ENCODE data around the gene RHOBTB1.
"Not testable (repeated sequence)": the region's sequence is repeated elsewhere in the genome, so short reads cannot be mapped to it uniquely, and the experiment has no call there.

Gene RHOBTB1, protein sequence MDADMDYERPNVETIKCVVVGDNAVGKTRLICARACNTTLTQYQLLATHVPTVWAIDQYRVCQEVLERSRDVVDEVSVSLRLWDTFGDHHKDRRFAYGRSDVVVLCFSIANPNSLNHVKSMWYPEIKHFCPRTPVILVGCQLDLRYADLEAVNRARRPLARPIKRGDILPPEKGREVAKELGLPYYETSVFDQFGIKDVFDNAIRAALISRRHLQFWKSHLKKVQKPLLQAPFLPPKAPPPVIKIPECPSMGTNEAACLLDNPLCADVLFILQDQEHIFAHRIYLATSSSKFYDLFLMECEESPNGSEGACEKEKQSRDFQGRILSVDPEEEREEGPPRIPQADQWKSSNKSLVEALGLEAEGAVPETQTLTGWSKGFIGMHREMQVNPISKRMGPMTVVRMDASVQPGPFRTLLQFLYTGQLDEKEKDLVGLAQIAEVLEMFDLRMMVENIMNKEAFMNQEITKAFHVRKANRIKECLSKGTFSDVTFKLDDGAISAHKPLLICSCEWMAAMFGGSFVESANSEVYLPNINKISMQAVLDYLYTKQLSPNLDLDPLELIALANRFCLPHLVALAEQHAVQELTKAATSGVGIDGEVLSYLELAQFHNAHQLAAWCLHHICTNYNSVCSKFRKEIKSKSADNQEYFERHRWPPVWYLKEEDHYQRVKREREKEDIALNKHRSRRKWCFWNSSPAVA

DNA sequence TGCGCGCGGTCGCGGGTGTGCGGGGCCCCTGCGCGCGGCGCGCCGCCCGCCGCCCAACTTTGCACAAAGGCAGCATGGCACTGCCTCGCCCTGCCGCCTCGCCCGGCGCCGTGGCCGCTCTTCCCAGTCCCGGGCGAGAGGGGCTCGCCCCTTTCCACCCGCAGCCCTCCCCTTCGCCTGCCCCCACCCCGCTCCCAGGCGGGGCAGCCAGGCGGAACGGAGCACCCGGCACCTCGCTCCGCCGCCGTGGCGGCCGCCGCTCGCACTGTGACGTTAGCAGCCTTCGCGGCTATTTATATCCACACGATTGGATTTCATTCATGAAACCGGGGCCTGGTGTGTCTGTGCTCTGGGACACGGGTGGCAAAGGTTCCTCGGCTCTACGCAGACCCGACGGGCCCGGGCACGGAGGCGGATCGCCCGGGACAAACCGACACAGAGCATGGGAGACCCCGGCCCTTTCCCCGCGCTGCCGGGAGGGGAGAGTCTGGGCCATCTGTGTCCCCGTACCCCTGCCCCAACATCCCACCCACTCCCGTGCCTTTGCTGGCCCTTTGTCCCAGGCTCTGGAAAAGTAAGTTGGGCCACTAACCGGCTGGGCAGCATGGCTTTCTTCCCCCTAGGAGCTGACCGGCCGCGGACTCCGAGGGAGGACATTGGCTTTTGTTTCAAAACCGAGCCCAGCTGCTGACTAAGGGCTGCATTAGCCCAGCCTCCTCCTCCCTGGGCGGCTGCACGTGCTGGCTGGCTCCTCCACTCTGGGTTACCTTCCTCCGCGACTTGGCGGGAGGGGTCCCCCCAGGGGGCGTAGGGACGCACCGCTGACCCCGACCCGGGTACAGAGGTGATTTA is at the start of gene RHOBTB1:
Gene RHOBTB1 (minus strand): TSS at position 128 of the 852 bp plus-strand sequence. CDS start 32,643 bp downstream, outside the sequence.
- no peak for DNase-seq

DNA sequence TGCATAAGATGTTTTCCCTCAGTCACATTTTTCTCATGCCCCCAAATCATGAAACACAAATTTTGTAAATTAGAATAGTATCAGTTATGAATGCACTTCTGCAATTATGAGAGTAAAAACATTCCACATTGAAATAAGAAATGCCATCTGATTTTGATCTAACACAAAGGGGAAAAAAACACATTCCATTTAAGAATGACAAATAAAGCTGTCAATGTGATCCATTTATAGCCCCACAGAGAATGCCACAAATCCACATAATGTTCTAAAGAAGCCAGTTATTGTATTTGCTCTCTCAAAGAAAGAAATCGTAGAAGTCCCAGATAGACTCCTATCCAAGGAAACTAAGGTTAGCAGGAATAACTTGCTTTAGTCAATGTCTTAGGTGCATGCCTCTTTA is 48.7 kb upstream of the RHOBTB1 start:
- no peak for DNase-seq

DNA sequence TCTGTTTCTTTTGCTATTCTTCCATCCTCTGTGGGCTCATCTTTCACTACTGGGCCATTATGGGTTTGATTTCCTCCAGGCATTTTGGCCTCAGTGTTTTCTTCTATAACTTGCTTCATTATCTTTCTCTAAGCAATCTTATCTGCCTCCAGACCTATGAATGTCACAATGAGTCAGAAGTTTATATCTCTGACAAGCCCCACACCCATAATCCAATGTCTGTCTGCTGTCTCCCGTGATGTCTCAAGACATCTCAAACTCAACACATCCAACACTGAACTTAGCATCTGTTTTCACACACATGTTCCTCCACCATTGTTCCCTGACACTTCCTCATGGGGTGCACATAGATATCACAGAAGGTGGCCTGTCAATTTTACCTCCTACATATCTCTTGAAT is 46.7 kb upstream of the RHOBTB1 start:
- DNase-seq = no peak

DNA sequence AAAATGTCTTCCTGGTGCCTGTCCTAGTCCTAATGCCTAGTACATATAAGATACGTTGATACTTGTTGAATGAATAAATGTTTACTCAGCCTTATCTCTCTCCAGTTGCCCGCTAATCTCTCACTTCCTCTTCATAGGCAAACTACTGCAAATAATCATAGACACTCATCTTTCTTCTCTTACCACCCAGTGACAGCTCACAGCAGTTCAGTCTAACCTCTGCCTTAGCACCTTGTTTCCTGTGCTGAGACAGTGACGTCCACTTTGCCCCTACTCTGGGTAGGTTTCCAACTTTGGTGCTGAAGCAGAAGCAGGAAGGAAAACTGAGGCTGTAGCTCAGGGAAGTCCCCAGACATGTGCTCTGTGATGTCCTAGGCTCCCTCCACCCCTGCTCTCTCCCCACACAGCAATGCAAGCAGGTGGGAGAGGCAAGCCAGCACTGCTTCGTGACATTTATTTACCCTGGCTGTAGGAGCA is 45.5 kb upstream of the RHOBTB1 start:
- no peak for DNase-seq

DNA sequence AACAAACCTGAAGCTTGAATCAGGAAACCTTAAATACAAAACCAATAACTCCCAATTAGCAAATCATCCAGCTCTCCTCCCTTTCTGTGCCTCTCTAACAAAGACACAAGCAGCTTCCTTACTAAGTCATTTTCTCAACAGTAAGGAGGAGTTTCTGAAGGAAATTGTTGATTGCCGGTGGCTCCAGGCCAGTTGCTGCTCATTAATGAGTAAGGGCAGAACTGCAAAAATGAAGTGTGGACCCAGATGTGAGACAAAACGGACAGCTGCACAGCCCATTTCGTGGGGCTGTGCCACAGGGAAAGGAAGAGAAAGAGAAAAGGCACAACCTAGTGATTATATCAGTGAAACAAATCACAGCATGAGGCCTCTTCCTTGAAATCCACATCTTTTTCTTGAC is 42.8 kb upstream of the RHOBTB1 start:
- no peak for DNase-seq

DNA sequence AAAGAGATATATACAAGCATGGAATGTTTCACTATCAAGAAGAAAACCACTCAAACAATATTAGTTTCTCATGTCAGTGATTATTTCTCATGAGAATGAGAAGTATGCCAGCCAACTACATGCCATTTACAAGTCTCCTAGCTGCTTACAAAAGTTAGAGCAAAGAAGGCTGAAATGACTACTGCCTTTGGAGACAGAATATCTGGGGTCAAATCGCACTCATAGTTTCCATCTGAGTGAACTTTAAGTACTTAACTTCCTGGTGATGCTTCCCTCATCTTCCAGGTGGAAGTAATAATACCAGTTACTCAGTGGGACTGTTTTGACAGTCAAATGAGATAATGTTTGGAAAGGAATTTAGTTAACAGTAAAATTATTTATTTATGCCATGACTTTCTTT is 42.0 kb upstream of the RHOBTB1 start:
- DNase-seq = no peak

DNA sequence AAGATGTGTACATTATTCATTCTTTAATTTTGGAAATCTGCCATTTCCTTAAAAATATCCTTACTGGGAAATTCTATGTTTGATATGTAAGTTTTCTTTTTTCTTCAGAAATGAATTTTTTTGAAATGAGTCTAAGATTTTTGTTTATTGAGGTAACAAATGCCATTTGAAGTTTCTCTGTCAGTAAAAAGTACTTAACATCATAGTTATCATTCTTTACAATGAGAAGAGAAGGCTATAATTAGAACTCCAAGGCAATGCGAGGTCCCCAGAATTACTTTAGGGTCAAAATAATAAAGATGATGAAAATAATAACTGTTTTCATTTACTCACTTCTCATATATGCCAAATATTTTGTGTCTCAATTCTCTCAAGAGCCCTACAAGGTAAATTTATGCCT is 37.0 kb upstream of the RHOBTB1 start:
- DNase-seq = no peak

DNA sequence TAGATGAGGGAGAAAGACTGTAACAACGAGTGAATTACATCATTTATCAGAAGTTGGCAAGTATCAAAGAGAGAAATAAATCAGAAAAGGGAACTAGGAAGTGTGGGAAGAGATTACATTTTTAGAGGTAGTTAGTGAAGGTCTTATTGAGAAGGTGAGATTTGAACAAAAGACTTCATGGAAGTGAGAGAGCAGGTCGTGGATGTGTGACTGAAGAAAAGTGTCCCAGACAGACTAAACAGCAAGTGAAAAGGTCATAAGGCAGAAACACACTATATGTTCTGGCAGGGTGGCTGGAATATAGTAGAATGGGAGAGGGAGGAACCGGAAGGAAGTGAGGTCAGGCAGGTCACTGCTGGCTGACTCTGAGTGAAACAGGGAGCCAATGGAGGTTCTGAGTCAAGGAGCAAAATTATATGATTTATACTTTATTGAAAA is 35.7 kb upstream of the RHOBTB1 start:
- DNase-seq = no peak

DNA sequence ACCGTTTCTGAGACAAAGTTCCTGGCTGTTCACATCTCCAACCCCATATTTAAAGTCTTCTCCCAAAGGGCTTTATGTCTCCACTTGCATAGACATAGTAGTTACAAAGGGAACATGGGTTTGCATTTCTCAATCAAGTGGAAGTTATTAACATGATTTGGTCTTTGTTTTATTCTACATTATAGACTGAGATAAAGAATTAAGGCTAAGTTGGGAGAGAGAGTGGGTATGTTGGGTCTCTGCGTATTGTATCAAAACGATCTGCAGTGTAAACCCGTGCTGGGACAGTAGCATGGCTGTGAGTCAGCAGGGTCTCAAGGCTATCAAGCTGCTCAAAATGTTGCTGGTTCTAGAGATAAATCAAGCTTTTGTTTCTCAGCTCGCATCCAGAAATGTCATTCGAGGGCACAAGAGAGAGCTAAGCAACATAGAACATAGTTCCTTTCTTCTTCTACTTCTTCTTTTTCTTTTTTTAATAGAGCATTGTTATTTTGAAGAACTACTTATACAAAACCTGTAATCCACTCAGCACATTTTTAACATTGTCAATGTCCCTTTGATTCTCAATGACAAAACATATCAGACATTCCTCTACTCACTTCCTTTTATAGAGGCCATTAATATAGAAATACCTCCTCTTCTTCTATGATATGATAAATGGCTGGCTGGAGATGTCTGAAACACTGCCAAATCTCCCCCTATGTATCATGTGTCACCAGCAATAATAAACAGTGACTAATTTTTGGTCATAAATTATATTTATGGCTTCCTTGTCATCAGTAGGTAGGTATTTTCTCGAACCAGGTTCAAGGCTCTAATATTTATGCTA is 34.5 kb upstream of the RHOBTB1 start:
- DNase-seq = no peak

DNA sequence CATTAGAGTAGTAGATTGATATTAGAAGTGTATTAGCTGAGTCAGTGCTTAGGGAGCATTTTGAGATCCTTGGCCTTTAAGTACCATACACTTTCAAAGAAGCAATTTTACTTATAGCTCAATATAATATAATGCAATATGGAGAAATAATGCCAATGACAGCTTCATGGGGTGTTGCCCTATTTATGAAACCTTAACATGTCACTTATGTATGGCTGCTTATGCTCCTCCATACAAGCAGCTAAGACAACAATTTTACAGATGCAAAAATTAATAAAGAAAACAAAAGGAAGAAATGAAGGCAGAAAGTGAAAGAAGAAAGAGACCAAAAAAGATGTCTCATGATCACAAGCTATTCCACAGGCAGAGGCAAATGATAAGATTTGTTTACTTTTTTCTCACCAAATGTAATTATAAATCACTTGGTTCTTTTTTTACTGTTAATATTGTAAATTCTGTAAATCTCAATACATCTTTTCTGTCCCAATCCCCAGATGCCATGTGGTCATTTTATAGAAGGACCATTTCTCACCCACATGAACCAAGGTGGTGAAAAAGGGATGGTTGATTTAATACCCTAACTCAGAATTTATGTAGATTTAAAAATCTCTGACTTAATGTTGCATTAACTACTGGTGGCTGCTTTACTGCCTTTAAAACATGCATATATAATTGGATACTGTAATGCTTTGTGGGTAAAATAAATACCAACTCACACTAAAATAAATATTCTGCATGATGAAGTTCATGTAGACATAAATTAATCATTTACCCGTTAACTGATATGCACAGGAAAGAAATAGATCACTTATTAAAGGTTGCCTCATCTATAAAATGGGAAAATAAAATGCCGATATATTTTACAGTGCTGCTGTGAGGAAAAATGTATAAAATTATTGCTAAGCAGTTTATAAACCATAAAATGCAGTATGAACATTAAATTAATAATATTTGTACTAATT is 33.5 kb upstream of the RHOBTB1 start:
- DNase-seq = no peak

DNA sequence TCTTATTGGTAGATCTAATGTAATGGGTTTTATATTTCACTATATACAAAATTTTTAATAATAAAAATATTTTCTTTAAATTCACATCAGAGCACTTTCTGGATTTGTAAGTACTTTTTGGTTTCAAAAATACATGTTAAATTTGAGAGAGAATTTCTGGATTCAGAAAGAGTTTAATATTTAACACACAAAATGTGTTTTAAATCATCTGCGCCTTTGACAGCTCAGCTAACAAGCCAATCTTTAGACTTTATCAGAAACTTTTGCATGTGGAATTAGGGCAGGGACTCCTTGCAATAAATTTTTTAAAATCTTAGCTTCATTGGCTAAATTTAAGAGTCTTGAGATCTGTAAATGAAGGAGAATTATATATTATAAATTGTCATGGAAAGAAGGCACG is 32.7 kb upstream of the RHOBTB1 start:
- no peak for DNase-seq

DNA sequence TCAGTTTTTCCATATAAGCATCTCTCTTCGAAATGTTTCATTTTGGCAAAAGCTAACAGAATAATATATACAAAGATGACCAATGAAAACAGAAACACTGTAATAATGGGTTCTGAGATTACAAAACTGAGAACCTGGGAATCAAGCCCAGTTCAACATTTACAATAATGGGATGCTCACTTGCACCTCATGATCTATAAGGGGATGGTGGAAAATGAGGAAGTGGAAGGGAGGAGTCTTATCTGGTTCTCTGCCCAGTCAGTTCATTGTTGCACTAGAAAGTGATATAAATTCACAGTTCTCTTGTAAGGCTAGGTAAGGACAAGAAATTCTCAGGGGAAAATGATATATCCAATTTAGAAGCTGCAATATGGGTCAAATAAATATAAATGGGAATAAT is 31.7 kb upstream of the RHOBTB1 start:
- no peak for DNase-seq

DNA sequence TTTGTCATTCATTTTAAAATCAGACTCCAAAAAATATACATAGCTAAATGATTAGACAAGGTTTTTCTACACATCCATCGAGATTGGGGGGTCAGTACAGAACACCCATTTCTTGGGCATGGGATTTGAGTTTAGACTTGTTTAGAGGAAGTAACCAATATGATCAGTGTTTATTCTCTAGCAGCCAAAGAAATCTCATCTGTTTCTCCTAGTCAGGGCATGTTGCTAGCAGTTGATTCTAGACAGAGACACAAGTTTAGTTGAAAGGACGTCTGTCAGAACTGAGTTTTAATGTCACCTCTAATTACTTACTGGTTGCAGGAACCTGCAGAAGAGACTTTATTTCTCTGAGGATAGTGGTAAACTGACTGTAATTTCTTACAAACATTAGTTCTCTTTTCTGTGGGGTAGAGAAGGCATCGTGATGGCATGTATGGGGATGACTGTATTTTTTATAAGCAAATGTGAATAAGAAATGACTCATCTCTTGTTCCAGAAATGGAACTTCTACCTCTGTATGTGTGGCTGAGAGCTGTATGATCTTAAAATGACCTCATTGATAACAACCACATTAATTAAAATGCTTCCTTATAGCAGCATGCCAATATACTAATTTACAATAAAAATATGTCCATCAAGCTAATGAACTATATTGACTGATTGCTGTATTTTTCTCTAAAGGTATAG is 30.6 kb upstream of the RHOBTB1 start:
- no peak for DNase-seq

DNA sequence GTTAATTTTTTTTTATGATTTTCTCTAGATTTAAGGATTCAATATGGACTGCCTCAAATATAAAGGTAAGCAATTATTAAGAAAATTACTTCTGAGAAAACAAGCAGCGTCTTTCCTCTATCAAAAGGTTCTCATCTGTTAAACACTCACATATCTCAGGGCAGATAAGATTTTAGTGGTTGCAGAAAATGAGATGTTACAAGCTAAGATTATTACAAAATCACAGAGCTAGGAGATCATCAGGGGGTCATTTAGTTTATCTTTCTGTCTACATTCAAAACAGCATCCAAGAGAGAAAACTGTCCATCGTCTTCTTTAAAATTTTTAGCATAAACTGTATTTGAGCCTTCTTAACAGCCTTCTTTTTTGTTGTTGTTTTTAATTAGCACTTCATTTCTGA is 29.1 kb upstream of the RHOBTB1 start:
- no peak for DNase-seq

DNA sequence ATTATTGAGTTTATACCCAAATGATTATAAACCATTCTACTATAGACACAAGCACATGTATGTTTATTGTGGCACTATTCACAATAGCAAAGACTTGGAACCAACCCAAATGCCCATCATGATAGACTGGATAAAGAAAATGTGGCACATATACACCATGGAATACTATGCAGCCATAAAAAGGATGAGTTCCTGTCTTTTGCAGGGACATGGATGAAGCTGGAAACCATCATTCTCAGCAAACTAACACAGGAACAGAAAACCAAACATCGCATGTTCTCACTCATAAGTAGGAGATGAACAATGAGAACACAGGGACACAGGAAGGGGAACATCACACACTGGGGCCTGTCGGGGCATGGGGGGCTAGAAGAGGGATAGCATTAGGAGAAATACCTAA is 28.2 kb upstream of the RHOBTB1 start:
- not testable (repeated sequence) for DNase-seq

DNA sequence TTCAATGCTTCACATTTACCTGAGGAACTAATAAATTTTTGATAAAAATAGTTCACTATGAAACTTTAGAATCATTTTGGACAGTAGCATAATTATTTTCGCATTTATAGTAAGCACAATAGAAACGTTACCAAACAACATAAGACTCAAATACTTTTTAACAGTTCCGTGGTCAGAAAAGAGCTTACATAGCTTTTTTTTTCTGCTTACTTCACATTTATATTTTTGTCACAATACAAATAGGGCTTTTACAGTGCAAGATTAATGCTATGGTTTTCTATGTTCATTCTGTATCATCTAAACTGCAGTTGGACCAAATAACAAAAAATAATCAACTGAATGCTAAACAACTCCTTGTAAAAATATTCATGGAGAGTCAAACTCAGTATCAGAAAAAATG is 26.5 kb upstream of the RHOBTB1 start:
- no peak for DNase-seq

DNA sequence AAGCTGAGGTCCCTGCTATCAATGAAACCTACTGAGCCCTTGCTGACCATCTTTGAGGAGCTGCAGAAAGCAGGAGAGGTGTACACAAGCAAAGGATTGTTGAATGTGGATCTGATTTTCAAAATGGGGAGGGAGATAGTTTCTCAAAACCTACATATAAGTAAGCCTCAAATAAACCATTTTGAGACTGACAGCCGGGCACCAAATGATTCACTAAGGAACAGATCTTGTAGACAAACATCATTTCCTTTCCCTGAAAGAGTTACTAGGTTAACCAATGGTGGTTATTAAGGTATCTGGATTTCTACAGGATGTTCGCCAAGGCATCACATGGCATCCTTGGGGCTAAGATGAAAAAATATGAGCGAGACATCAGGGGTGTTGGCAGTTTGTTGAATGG is 24.5 kb upstream of the RHOBTB1 start:
- DNase-seq = no peak

DNA sequence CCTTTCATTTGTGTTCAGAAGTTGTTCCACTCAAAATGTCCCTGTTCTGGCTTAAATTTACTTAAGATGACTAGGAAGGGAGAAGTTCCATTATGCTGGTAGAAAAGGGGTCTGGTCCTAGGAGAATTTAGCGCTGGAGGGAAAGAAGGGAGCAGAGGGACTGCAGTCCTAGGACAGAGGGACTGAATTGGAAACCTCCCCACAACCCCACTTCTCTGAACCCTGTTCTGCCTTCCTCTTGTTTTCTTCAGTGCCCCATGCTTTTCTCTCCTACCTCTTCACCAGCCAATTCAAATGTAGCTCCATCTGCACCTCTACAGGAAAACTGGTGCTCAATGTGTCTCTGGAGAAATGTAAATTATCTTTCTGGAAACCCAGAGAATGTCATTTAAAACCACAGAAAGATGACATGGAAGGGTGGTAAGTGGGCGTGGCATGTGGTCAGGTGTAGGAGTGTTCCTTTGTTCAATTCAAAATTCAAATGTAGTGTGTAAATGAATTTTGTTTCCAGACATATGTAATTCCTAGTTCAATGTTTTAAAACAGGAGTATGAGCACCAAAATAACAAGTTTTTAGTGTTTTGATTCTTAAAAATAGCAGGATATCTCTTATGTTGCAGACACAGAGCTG is 24.0 kb upstream of the RHOBTB1 start:
- DNase-seq = no peak

DNA sequence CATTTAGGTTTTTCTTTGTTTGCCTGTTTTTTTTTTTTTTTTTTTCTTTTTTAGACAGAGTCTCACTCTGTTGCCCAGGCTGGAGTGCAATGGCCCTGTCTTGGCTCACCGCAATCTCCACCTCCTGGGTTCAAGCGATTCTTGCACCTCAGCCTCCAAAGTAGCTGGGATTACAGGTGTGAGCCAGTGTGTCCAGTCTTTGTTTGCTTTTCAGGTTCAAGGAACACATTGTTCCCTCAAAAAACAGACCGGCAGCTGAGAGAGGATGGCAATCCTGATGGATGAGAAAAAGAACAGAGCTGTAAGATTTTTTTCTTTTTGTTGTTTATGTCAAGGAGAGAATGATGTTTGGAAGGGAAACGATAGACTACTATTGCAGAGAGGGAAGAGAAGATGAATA is 23.3 kb upstream of the RHOBTB1 start:
- DNase-seq = no peak

DNA sequence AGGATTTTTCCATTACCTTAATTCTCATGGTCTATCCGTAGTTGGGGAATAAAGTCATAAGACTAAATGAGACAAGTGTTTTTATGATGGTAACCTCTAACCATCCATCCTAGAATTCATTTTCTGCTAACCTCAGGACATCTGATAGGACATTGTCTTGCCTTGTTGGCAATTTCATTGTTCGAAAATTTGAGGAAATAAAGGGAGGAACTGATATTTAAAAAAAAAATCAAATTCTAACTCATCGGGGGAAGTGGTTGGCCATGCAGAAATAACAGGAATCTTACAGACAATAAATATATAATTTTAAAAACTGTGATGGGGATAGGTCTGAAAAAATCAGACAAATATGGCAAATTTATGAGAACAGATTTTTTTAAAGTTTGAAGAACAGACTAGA is 21.7 kb upstream of the RHOBTB1 start:
- DNase-seq = no peak
